H1 (cell line): ENCODE results near the gene CAVIN4.

Source experiments
- CEBPB ChIP-seq: IDR thresholded peaks from 2 replicates; pipeline ENCODE4 v1.6.1; 2012; ENCODE audit warnings: low read depth, low read length
- FOSL1 ChIP-seq: IDR thresholded peaks from 2 replicates; pipeline ENCODE4 v1.6.1; 2011; ENCODE audit warnings: mild to moderate bottlenecking, low read depth, low read length, moderate library complexity; ENCODE audit not compliant: insufficient read depth
- SIX5 ChIP-seq: IDR thresholded peaks from 2 replicates; pipeline ENCODE4 v1.6.1; 2011; ENCODE audit warnings: mild to moderate bottlenecking, low read depth, low read length
- TBP ChIP-seq: IDR thresholded peaks from 2 replicates; pipeline ENCODE4 v1.6.1; 2011; ENCODE audit warnings: low read depth, low read length, improper control_type of control experiment

DNA sequence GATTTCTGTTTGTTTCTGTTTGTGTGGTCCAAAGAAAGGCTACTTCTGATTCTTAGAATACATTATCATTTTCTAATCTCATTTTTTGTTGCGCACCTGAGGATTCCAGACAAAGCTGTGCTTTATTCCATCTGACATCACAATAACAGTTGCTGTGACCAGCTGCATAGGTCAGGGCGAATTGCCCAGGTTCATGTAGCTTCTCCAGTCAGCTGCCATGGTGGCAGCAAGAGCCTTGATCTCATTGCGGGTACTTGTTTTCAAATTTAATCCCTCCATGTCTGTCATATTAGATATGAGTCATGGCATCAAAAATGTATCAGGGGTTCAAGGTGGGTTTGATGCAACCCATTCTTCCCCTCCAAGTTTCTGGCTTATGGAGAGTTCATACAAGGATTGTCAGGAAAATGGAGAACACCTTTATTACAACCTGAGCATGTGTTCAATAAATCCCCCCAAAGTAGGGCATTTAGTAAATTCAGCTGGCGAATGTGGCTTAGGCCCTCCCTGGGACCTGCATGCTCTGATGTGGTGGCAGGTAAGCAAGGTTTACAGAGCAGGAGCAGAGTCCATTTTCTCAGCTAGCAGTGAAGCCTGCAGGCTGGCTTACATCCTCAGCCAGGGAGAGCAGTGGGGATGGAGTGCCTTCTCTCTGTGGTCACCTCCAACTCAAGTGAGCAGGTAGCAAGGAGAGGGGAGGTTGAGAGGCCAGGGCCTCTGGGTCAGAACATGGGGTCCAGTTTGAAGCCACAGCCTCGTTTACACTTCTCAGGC is 13.9 kb downstream of the CAVIN4 start:
- TF ChIP-seq SIX5 (no peak), TBP (no peak), CEBPB (no peak), FOSL1 (no peak)
